GM12801 (cell line): ENCODE measurements around the gene ANKRD11.

Experiments
- TF ChIP-seq, protein P1 (sequence below): IDR thresholded peaks from one replicate; pipeline ENCODE4 v1.5.1; 2011; ENCODE audit warnings: control low read depth; ENCODE audit not compliant: insufficient read length; ENCODE audit errors: extremely low read depth

Gene ANKRD11

DNA sequence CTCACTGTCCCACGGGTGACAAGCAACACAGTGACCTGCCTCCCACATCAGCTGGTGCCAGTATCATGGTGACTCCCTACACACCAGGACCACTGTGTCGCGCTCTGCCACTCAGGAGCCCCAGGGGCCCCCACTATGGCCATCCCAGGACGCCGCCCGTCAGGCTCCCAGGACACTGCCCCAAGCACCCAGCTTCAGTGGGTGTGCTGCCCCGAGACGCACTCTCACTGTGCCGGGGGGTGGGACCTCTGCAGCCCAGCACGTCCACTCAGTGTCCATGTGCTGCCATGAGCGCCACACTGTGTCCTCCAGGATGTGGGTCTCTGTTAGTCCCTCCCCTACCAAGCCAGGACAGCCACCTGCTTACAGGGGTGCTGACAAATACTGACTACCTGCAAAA is 152.4 kb downstream of the ANKRD11 start:
- TF ChIP-seq, protein P1, sequence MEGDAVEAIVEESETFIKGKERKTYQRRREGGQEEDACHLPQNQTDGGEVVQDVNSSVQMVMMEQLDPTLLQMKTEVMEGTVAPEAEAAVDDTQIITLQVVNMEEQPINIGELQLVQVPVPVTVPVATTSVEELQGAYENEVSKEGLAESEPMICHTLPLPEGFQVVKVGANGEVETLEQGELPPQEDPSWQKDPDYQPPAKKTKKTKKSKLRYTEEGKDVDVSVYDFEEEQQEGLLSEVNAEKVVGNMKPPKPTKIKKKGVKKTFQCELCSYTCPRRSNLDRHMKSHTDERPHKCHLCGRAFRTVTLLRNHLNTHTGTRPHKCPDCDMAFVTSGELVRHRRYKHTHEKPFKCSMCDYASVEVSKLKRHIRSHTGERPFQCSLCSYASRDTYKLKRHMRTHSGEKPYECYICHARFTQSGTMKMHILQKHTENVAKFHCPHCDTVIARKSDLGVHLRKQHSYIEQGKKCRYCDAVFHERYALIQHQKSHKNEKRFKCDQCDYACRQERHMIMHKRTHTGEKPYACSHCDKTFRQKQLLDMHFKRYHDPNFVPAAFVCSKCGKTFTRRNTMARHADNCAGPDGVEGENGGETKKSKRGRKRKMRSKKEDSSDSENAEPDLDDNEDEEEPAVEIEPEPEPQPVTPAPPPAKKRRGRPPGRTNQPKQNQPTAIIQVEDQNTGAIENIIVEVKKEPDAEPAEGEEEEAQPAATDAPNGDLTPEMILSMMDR = no peak

DNA sequence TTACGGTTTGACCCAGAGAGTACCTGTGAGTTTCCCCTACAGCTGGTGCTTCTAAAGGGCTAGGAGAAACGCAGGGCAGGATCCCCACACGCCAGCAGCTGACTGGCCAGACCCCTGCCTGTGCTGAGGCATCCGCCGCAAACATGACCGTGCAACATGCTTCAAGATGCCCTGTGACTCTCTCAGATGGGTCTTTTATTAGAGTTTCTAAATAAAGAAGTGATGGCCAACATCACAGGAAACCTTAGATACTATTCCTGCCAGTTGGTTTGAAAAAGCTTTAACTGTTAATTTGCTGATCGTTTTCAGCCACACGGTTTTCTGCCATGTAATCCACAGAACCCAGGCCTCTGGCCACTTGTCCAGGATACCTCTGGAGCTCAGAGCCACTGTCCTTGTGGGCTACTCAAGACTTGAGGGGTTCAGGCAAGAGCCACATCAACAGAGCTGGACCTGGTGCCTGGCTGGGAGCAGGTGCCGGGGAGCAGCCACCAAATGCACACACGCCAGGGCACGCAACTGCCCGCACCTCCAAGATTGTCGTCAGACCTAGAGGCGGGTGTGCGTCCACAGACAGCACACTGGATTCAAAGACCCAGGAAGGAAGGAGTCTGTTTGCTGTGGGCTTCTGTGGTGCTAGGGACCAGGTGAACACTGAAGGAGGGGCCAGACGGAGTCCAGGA is 154.4 kb downstream of the ANKRD11 start:
- TF ChIP-seq, protein P1 = no peak

DNA sequence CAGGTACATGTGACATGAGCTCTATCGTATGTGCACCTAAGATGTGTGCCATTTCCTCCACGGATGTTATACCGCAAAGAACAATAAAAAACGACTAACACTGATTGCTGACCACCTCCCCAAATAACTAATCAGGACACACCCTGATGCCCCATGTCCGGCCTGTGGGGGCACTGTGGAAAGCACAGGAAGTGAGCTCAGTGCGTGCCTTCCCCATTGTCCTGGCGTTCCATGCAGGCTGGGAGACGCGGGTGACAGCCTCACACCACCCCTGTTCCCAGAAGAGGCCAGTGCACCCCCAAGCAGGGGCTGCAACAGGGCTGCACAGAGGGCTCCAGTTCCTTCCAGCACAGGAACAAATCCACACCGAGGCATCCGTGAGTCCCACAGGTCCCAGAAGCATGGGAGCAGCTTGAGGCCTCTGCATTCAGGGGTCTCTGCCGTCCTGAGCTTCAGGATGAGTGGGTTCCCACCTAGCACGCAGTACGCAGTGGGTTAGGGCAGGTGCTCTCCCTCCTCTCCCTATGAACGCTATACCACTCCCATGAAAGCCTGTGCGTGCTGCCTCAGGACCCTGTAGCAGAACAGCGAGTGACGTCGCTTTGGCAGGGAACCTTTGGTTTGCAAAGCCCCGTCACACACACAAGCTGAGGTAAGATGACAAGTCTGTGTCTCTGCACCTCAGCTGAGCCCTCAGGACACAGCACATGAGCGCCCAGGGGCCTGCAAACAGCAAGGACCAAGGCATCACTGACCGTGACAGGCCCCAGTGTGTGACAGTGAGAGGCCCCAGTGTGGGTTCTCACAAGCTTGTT is 155.2 kb downstream of the ANKRD11 start:
- TF ChIP-seq, protein P1 = no peak

GRCh38 chr16:89334461-89334860 is 155.9 kb downstream of the ANKRD11 start:
- TF ChIP-seq, protein P1 = no peak

DNA sequence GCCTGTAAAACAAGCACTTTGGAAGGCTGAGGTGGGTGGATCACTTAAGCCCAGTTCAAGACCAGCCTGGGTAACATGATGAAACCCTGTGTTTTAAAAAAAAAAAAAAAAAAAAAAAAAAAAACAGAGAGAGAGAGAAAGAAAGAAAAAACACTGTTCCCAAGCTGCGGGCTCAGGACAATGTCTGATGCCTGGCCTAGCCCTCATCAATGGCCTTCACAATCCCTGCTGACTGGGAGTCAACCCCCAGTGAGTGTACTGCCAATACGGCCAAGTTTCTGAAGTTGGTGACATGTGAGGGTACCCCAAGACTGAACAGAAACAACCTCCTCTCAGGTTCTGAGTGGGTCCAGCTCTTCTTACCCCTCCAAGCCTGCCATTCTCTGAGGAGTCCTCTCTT is 156.3 kb downstream of the ANKRD11 start:
- TF ChIP-seq, protein P1 = no peak

DNA sequence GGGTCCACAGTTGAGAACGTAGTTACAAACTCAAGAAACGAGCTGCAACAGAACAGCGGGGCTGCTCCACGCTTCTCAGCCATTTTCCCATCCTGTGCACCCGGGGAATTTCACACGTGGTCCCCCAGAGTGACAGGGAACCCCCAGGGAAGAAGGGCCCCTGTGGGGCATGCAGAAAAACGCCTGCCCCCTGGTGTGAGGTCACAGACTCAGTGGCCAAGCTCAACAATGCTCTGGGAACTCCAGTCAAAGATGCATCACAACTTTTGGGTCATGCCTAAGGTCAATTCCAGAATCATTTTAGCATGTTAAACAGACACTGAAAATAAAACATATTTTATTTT is 157.5 kb downstream of the ANKRD11 start:
- TF ChIP-seq, protein P1 = no peak

DNA sequence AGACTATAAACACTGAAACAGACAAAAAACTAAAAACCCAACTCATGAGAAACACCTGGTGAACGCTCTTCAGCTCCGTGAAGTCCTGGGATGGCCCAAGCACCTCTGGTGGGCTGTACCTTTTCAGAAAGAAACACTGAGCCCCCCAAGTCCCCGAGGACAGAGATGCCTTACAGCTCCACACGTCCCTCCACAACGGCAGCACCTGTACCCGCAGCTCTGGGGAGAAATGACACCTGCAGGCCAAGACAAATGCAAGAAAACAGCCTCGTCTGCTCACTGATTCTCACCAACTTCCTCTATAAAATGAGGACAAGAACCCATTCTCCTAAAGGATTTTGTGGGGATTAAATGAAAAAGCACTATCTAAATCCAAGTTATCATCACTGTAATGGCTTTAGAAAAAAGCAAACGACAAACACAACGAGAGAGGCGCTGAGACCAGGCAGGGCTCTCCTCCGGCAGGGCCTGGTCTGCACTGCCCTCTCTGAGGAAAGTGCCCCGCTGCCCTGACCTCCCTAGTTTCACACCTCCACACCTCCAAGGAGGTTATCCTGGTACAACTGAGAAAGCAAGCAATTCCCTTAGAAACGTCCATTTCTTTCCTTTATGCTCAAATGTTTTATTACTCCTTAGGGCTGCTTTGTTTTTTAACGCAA is 158.0 kb downstream of the ANKRD11 start:
- TF ChIP-seq, protein P1 = no peak
